OCI-LY1 (cell line): ENCODE measurements around the gene TRIP12.

Source experiments
- H2AFZ ChIP-seq: fragments of 200-600 bp; sonication (generic), shearing (Covaris generic); 2 replicates; pipeline ENCODE4 v1.6.0; 2014; ENCODE audit warnings: antibody characterized with exemption, mild to moderate bottlenecking, low read length
- H3F3A ChIP-seq: fragments of 200-600 bp; sonication (generic), shearing (Covaris generic); 2 replicates; pipeline ENCODE4 v1.6.0; 2014; ENCODE audit warnings: mild to moderate bottlenecking, antibody characterized with exemption, low read length, moderate library complexity; ENCODE audit not compliant: insufficient read depth
- H3K27ac ChIP-seq: fragments of 200-600 bp; sonication (generic); 2 replicates; pipeline ENCODE4 v1.5.1; 2014; ENCODE audit warnings: low read length, mixed run types, mild to moderate bottlenecking, low read depth; ENCODE audit not compliant: poor library complexity, severe bottlenecking
- H3K27me3 ChIP-seq: fragments of 200-600 bp; sonication (generic); 2 replicates; pipeline ENCODE4 v1.6.0; 2014; ENCODE audit warnings: antibody characterized with exemption, mild to moderate bottlenecking, low read length, moderate library complexity; ENCODE audit not compliant: insufficient read depth
- H3K36me3 ChIP-seq: fragments of 200-600 bp; sonication (generic); 2 replicates; pipeline ENCODE4 v1.6.1; 2014; ENCODE audit warnings: mild to moderate bottlenecking, antibody characterized with exemption, low read length, moderate library complexity, mixed read lengths; ENCODE audit not compliant: insufficient read depth
- H3K4me1 ChIP-seq: fragments of 200-600 bp; sonication (generic); 2 replicates; pipeline ENCODE4 v1.5.1; 2014; ENCODE audit warnings: mild to moderate bottlenecking, low read length, moderate library complexity; ENCODE audit not compliant: insufficient read depth, severe bottlenecking
- H3K4me2 ChIP-seq: fragments of 200-600 bp; sonication (generic), shearing (Covaris generic); 2 replicates; pipeline ENCODE4 v1.6.1; 2014; ENCODE audit warnings: low read length
- H3K4me3 ChIP-seq: fragments of 200-600 bp; sonication (generic); 2 replicates; pipeline ENCODE4 v1.5.1; 2014; ENCODE audit warnings: low read length, low read depth, mild to moderate bottlenecking, mixed read lengths; ENCODE audit not compliant: poor library complexity, severe bottlenecking
- H3K79me2 ChIP-seq: fragments of 200-600 bp; shearing (Covaris generic); 2 replicates; pipeline ENCODE4 v1.6.1; 2016; ENCODE audit warnings: mixed run types, low read length, mixed read lengths; ENCODE audit not compliant: insufficient read depth
- H3K9ac ChIP-seq: fragments of 200-600 bp; sonication (generic), shearing (Covaris generic); 2 replicates; pipeline ENCODE4 v1.6.1; 2014; ENCODE audit warnings: mild to moderate bottlenecking, low read length, mixed read lengths
- H3K9me2 ChIP-seq: fragments of 200-600 bp; sonication (generic), shearing (Covaris generic); 2 replicates; pipeline ENCODE4 v1.6.1; 2014; ENCODE audit warnings: low read depth, mild to moderate bottlenecking, low read length, mixed read lengths
- H3K9me3 ChIP-seq: fragments of 200-600 bp; shearing (Covaris generic); 2 replicates; pipeline ENCODE4 v1.6.1; 2014; ENCODE audit warnings: low read length, mixed read lengths
- H4K20me1 ChIP-seq: fragments of 200-600 bp; sonication (generic), shearing (Covaris generic); 2 replicates; pipeline ENCODE4 v1.6.0; 2016; ENCODE audit warnings: mild to moderate bottlenecking, low read length; ENCODE audit not compliant: insufficient read depth
- EZH2 ChIP-seq: fragments of 200-600 bp; sonication (generic), shearing (Covaris generic); IDR thresholded peaks from 2 replicates; pipeline ENCODE4 v1.8.0; 2017; ENCODE audit warnings: borderline replicate concordance, mixed run types, mild to moderate bottlenecking, antibody characterized with exemption, low read length, moderate library complexity, mixed read lengths
- TF ChIP-seq, protein P1 (sequence below): fragments of 200-600 bp; sonication (generic), shearing (Covaris generic); IDR thresholded peaks from 2 replicates; pipeline ENCODE4 v1.5.1; 2017; ENCODE audit warnings: mild to moderate bottlenecking, antibody characterized with exemption, low read length, moderate library complexity, mixed read lengths

Gene TRIP12

DNA sequence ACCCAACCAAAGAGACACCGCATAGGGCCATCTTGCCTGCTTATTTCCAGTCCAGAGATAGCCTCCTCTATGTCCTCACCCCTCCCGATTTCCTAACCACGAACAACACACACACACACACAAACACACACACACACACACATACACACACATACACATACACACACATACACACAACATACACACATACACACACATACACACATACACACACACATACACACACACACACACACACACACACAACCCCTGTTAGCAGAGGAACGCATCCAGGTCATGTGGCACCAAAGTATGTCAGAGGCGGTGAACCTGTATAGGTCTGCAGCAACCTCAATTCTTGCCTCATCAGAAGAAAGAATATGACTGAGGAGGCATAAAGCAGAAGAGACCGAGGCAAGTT is 188.9 kb downstream of the TRIP12 start:
- no peak for TF ChIP-seq EZH2
- TF ChIP-seq, protein P1, sequence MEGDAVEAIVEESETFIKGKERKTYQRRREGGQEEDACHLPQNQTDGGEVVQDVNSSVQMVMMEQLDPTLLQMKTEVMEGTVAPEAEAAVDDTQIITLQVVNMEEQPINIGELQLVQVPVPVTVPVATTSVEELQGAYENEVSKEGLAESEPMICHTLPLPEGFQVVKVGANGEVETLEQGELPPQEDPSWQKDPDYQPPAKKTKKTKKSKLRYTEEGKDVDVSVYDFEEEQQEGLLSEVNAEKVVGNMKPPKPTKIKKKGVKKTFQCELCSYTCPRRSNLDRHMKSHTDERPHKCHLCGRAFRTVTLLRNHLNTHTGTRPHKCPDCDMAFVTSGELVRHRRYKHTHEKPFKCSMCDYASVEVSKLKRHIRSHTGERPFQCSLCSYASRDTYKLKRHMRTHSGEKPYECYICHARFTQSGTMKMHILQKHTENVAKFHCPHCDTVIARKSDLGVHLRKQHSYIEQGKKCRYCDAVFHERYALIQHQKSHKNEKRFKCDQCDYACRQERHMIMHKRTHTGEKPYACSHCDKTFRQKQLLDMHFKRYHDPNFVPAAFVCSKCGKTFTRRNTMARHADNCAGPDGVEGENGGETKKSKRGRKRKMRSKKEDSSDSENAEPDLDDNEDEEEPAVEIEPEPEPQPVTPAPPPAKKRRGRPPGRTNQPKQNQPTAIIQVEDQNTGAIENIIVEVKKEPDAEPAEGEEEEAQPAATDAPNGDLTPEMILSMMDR: no peak
- no peaks in the 10 kb centered on the region for H3K4me1 ChIP-seq
- no peaks in the 10 kb centered on the region for H3K36me3 ChIP-seq
- H3K4me2 ChIP-seq: no peak overlapping the region
- no peak overlapping the region for H3K4me3 ChIP-seq
- H4K20me1 ChIP-seq: no peaks in the 10 kb centered on the region
- no peak overlapping the region for H2AFZ ChIP-seq
- no peaks in the 10 kb centered on the region for H3K9me2 ChIP-seq
- H3F3A ChIP-seq: no peaks in the 10 kb centered on the region
- no peaks in the 10 kb centered on the region for H3K79me2 ChIP-seq
- H3K27me3 ChIP-seq: no peaks in the 10 kb centered on the region
- H3K9me3 ChIP-seq: peaks cover 4% of the 10 kb centered on the region; the same call in 1 of the 2 replicates
- no peak overlapping the region for H3K9ac ChIP-seq
- H3K27ac ChIP-seq: no peak overlapping the region

DNA sequence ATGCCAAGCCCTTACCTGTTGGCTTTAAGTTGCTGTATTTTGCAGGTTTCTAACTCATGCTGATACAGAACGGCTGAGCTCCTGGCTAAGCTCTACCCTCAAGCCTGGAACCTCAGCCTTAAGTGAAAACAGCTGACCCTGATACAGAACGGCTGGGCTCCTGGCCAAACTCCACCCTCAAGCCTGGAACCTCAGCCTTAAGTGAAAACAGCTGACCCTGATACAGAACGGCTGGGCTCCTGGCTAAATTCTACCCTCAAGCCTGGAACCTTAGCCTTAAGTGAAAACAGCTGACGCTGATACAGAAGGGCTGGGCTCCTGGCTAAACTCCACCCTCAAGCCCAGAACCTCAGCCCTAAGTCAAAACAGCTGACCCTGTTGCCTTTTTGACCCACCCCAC is 189.9 kb downstream of the TRIP12 start:
- Histone ChIP-seq H3K4me2 (no peak overlapping the region), H3K4me1 (no peaks in the 10 kb centered on the region), H4K20me1 (no peaks in the 10 kb centered on the region), H3F3A (no peaks in the 10 kb centered on the region), H3K27ac (no peak overlapping the region), H2AFZ (no peak overlapping the region), H3K9me3 (no peaks in the 10 kb centered on the region), H3K36me3 (no peaks in the 10 kb centered on the region), H3K79me2 (no peaks in the 10 kb centered on the region), H3K27me3 (no peaks in the 10 kb centered on the region), H3K9ac (no peak overlapping the region), H3K4me3 (no peak overlapping the region), H3K9me2 (no peaks in the 10 kb centered on the region)
- TF ChIP-seq, protein P1: no peak
- no peak for TF ChIP-seq EZH2

DNA sequence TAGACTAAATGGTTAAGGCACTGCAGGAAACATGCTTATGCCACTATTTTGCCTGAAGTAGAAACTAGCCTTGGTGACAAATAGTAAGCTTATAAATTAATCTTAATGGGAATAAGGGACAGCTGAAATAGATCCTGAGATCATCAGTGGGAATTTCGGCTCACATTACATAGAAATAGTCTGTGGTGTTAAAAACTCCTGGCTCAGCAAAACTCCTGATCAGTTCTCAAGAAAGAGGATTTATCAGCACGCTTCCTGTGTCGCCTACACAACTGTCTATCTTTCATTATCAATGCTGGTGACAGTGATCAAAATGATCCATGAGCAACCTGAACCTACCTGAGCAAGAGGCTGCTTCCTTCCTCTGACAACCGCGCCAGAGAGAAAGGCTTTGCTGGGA is 190.4 kb downstream of the TRIP12 start:
- Histone ChIP-seq H3K9me3 (no peaks in the 10 kb centered on the region), H3K79me2 (no peaks in the 10 kb centered on the region), H3K4me2 (no peak overlapping the region), H4K20me1 (no peaks in the 10 kb centered on the region), H3K4me1 (no peaks in the 10 kb centered on the region), H3K27ac (no peak overlapping the region), H3K27me3 (no peaks in the 10 kb centered on the region), H2AFZ (no peak overlapping the region), H3K9me2 (no peaks in the 10 kb centered on the region), H3F3A (no peaks in the 10 kb centered on the region), H3K4me3 (no peak overlapping the region), H3K36me3 (no peaks in the 10 kb centered on the region), H3K9ac (no peak overlapping the region)
- TF ChIP-seq, protein P1: no peak
- TF ChIP-seq EZH2: no peak
